Right lobe of liver (tissue), 4 donors: ENCODE results near the gene TEX12.

Source experiments
- POLR2A ChIP-seq: fragments of 450-650 bp; IDR thresholded peaks from one replicate; pipeline ENCODE4 v1.6.1; 2017; ENCODE audit warnings: antibody characterized with exemption, mild to moderate bottlenecking
- TF ChIP-seq, protein P1 (sequence below), 4 donors: fragments of 200-600 bp in 3 of 4; fragments of 450-650 bp in 1 of 4; IDR thresholded peaks; one replicate each; pipeline versions ENCODE4 v1.5.1 to v1.8.0; 2016 to 2022; ENCODE audit warnings: antibody characterized with exemption in 4 of 4, mild to moderate bottlenecking in 2 of 4
- donor health status: DM: no; HTN: no; CAD: no.
- donor health status: DM: no; HTN: no; CAD: no.
- donor health status: DM: no; HTN: yes; CAD: no.

GRCh38 chr11:112128483-112129121, 38.6 kb upstream of the TEX12 start:
- no peak for TF ChIP-seq POLR2A
- TF ChIP-seq, protein P1, sequence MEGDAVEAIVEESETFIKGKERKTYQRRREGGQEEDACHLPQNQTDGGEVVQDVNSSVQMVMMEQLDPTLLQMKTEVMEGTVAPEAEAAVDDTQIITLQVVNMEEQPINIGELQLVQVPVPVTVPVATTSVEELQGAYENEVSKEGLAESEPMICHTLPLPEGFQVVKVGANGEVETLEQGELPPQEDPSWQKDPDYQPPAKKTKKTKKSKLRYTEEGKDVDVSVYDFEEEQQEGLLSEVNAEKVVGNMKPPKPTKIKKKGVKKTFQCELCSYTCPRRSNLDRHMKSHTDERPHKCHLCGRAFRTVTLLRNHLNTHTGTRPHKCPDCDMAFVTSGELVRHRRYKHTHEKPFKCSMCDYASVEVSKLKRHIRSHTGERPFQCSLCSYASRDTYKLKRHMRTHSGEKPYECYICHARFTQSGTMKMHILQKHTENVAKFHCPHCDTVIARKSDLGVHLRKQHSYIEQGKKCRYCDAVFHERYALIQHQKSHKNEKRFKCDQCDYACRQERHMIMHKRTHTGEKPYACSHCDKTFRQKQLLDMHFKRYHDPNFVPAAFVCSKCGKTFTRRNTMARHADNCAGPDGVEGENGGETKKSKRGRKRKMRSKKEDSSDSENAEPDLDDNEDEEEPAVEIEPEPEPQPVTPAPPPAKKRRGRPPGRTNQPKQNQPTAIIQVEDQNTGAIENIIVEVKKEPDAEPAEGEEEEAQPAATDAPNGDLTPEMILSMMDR (IDR thresholded peaks at IDR 0.05): no peak
